Breast epithelium (tissue), 3 donors: ENCODE data around the gene CYP2B6.
"Not testable (repeated sequence)": the region's sequence is repeated elsewhere in the genome, so short reads cannot be mapped to it uniquely, and the experiment has no call there.

ENCODE experiments used
- POLR2AphosphoS5 ChIP-seq, 3 donors: sonication (generic); formaldehyde crosslinking; IDR thresholded peaks; one replicate each; pipeline ENCODE4 v1.6.1; 2017; ENCODE audit warnings: antibody characterized with exemption in 3 of 3
- TF ChIP-seq, protein P1 (sequence below), 3 donors: fragments of 450-650 bp; IDR thresholded peaks; one replicate each; pipeline ENCODE4 v1.5.1; 2016 to 2017; ENCODE audit warnings: antibody characterized with exemption in 3 of 3, mild to moderate bottlenecking in 3 of 3, moderate library complexity in 3 of 3

DNA sequence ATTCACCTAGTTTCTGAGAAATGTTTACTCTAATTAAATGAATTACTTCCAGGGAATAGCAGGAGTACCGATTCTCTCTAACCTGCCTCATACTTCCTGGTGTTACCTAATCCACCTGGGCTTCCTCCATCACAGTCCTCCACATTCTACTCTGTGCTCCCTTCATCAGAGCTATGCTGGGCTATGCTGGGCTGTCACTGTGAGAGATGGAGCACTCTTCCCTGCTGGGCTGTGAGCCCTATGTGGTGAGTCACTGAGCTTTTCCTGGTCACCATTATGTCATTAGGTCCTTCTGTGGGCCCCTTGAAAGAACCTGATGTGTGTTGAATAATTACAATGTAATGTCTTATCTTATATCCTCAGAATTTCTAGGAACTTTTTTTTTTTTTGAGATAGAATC is 54.0 kb downstream of the CYP2B6 start:
- TF ChIP-seq, protein P1, sequence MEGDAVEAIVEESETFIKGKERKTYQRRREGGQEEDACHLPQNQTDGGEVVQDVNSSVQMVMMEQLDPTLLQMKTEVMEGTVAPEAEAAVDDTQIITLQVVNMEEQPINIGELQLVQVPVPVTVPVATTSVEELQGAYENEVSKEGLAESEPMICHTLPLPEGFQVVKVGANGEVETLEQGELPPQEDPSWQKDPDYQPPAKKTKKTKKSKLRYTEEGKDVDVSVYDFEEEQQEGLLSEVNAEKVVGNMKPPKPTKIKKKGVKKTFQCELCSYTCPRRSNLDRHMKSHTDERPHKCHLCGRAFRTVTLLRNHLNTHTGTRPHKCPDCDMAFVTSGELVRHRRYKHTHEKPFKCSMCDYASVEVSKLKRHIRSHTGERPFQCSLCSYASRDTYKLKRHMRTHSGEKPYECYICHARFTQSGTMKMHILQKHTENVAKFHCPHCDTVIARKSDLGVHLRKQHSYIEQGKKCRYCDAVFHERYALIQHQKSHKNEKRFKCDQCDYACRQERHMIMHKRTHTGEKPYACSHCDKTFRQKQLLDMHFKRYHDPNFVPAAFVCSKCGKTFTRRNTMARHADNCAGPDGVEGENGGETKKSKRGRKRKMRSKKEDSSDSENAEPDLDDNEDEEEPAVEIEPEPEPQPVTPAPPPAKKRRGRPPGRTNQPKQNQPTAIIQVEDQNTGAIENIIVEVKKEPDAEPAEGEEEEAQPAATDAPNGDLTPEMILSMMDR (IDR thresholded peaks at IDR 0.05) = not testable (repeated sequence)
- not testable (repeated sequence) for TF ChIP-seq POLR2AphosphoS5 (IDR thresholded peaks at IDR 0.05)
